Measurements from ENCODE around the gene CYTH1.
A peak's percentile ranks its signal among the peaks of the same experiment; 100 is the strongest.

Gene CYTH1

DNA sequence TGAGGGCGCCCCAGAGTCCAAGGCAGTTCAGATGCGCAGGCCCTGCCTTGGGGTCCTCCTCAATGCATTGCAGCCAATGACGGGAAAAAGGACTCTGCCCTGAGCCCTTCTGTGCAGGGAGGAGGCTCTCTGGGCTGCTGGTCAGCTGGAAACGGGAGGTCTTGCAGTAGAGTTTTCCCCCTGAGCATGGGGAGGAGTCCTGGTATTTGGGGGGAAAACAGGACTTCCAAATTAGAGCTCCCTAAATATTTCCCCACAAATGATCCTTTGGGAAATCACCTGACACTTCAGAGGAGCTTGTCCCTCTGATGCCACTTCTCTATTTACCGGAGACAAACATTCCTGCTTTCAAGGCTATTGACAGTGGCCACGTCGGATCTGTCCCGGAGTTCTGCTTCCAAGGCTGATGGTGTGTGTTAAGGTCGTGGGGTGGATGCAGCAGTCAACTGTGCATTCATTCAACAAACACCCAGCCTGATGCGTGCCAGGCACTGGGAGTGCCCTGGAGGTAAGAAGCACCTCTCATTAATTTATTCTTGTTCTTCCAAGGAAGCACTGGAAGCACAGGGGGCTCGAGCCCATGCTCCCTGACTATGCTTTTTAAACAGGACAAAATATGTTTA lies 131.9 kb downstream of the CYTH1 start:
- in situ Hi-C loops (cut with MboI; ENCODE audit: low pct_unique_long_range_greater_than_20kb, low sequenced_read_pairs): no loop called here
- no peak for DNase-seq

DNA sequence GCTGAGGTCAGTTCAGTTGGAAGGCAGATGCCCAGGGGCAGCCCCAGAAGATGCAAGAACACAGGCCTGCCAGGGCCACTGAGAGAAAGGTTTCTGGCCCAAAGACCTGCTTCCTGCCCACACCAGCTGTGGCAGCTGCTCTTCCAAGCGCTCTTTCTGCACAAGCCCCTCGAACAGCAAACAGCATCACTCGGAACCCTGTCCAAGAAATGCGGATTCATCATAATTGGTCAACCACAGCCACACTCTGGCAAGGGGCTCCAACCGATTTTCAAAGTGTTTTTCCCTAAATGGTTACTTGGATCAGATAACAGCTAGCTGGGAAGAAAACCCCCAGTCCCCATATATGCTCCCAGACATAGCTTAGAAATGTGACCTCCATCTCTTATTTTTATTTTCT lies 133.8 kb downstream of the CYTH1 start:
- DNase-seq: no peak
- in situ Hi-C loops (cut with MboI; ENCODE audit: low pct_unique_long_range_greater_than_20kb, low sequenced_read_pairs): no loop called here

DNA sequence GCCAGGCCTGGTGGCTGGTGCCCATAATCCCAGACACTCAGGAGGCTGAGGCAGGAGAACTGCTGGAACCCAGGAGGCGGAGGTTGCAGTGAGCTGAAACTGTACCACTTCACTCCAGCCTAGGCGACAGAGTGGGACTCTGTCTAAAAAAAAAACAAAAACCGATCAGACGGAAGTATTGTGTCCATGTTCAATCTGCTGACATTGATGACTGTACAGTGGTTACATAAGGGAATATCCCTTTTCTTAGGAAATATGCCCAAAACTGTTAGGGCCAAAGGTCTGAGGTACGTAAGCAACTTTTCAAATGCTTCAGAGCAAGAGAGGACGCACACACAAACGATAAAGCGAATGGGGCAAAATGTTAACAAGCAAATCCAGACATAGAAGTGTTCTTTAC lies 135.0 kb downstream of the CYTH1 start:
- in situ Hi-C loops (cut with MboI; ENCODE audit: low pct_unique_long_range_greater_than_20kb, low sequenced_read_pairs): no loop called here
- no peak for DNase-seq

DNA sequence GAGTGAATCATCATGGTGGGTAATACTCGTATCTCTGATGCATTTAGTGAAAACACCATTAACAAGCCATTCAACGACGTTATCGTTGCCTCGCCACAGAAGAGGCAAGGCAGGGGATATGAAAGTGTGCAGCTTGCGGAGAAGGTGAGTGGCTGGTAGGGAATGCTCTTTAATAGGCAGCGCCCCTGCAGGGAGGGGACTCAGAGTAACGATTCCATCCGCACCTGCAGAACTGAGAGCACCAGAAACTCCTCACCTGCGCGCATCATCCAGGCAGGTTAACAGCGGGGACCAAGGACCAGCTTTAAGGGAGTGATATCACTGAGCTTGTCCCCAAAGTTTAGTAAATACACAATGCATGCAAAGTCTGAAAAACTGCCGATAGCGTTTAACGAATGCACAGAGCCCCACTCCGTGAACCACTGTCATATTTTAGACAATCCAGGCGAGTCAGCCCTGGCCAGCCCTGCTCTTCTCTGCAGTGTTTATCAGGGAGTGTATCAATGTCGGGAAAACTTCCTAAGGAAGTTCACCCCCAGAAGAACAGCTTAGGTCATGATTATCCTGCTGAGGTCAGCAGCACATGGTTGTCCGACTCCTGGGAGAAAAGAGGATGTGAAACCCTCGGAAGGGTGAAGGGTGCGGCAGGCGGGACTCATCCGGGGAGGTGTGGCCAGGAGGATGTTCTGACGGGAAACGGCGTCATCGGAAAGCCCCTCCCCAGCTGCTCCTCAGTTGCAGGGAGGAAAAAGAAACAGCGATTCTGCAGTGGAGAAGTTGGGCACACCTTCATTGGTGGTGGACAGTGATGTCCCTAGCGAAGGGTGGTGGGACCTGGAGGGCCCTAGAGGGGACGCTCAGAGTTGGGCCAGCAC lies 136.4 kb downstream of the CYTH1 start:
- DNase-seq: peak; percentile 86
- in situ Hi-C loops (cut with MboI; ENCODE audit: low pct_unique_long_range_greater_than_20kb, low sequenced_read_pairs): no loop called here

DNA sequence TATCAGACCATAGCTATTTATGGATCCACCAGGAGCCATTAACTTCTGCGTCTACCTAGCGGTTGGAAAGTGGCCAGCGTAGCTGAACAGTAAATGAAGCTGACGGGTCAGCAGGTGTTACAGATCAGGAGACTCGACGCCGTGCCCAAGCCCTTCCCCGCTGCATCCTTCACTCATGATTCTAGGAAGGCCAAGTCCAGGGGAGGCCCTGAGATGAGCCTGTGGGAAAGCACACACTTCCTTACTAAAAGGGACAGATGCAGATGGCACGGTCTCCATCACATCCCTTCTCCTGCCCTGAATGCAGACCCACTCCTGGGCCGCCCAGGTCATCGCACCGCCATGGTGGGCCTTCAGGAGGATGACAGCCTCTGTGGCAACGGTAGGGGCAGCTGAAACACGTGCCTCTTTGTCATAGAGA lies 137.1 kb downstream of the CYTH1 start:
- in situ Hi-C loops (cut with MboI; ENCODE audit: low pct_unique_long_range_greater_than_20kb, low sequenced_read_pairs): no loop called here
- no peak for DNase-seq

DNA sequence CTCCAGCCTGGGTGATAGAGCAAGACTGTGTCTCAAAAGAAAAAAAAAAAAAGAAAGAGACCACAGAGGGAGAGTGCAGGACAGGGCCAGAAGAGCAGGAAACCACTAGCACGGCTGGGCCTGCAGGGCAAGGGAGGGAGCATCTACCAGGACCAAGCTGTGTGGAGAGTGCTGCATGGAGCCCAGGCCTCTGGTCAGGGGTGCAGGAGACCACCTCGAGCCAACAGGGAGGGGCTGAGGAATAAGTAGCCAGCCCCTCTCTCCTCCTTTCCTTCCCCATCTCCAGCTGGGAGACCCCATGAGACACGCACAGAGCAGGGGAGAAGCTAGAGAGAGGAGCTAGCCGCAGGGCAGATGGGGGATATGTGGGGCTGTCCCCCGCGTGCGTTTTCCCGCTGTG lies 137.8 kb downstream of the CYTH1 start:
- DNase-seq: no peak
- in situ Hi-C loops (cut with MboI; ENCODE audit: low pct_unique_long_range_greater_than_20kb, low sequenced_read_pairs): no loop called here

DNA sequence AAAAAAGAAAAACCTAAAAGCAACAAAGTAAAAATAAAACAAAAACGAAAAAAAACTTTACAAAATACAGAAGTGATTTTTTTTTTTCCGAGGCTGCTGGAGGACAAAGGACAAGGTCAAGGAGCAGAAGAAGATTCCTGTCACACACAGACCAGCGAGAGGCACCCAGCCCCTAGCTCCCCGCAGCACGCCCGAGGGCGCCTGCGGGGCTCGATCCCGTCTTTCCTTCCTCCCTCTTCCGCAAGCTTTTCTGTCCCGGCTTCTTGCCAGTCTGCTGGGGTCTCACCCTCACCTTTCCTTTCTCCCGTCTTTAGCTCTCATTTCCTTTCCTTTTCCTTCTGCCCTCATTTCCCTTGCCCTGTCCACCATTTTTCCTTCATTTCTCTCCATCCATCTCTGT lies 138.7 kb downstream of the CYTH1 start:
- DNase-seq: no peak
- in situ Hi-C loops (cut with MboI; ENCODE audit: low pct_unique_long_range_greater_than_20kb, low sequenced_read_pairs): no loop called here

DNA sequence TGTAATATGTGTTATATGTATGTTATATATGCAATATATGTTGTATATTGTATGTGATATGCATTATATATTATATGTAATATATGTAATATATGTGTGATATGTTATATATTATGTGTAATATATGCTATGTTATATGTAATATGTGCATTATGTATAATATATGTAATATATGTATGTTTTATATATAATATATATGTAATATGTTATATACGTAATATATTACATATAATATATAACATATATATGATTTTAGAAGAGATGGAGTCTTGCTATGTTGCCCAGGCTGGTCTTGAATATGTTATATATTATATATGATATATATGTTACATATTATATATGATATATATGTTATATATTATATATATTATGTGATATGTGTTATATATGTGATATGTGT lies 139.4 kb downstream of the CYTH1 start:
- in situ Hi-C loops (cut with MboI; ENCODE audit: low pct_unique_long_range_greater_than_20kb, low sequenced_read_pairs): no loop called here
- no peak for DNase-seq

DNA sequence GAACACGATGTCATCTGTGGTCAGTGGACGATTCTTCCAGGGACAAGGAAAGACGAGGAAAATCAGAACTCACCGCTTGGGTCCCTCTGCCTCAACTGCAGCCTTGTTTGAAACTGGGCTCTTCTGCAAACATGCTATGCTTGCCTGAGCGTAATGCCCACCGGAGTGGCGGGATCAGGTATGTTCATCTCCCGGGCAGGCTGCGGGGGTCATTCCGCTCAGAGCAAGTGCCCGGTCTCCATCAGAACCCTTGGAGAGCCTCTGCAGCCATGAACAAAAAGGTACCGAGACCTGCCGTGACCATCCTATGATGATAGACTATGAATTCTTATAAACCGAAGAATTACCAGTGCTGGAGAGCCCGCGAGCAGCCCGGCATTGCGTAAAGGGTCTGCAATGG lies 140.4 kb downstream of the CYTH1 start:
- DNase-seq: no peak

DNA sequence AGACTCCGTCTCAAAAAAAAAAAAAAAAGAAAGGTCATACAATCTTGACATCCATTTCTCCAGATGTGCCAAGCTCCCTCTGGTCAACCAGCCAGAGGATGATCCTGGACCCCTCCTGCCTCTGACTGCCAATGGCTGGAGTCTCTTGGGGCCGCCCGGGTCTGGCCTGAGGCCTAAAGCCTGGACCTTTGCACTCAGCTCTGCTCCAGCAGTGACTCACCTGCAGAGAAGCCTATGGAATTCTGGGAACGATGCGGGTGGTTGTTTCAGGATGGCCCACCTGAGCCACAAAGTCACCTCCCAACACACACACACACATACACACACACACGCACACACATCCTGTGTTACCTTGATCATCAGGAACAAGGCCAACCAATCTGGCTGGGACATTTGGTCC lies 140.8 kb downstream of the CYTH1 start:
- in situ Hi-C loops (cut with MboI; ENCODE audit: low pct_unique_long_range_greater_than_20kb, low sequenced_read_pairs): no loop called here
- no peak for DNase-seq

More for the DNA sequence above, 140.4 kb downstream of the CYTH1 start:
- in situ Hi-C loops (cut with MboI; ENCODE audit: low pct_unique_long_range_greater_than_20kb, low sequenced_read_pairs): no loop called here

DNA sequence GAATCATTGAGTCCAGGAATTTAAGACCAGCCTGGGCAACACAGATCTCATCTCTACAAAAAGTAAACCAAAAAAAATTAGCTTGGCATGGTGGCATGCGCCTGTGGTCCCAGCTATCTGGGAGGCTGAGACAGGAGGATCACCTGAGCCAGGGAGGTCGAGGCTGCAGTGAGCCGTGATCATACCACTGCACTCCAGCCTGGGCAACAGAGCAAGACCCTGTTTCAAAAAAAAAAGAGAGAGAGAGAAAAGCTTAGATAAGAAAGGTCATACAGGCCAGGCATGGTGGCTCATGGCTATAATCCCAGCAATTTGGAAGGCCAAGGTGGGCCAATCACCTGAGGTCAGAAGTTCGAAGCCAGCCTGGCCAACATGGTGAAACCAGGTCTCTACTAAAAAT lies 141.4 kb downstream of the CYTH1 start:
- in situ Hi-C loops (cut with MboI; ENCODE audit: low pct_unique_long_range_greater_than_20kb, low sequenced_read_pairs): no loop called here
- no peak for DNase-seq

DNA sequence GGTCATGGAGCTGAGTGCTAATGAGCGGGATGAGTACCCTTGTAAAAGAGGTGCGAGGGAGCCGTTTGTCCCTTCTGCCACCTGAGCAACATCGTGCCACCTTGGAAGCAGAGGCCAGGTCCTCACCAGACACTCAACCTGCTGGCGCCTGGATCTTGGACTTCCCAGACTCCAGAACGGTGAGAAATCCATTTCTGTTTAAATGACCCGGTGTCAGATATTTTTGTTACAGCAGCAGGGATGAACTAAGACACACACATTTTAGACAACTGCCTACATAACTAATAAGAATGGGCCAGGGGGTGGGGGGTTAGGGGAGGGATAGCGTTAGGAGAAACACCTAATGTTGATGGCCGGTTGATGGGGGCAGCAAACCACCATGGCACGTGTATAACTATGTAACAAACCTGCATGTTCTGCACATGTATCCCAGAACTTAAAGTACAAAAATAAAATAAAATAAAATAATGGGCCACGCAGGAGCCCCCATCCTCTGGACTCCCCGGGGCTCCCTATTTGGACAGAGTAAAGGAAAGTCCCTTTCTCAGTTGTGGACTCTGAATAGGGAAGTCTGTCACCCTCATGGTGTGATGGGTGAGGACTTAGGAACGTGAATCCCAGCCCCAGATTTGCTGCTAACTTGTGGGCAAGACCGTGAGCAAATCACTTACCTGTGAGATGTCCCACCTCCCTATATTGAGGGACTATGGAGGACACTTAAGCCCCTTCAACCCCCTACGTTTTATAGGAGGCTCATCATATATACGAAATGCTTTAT lies 144.2 kb downstream of the CYTH1 start:
- no peak for DNase-seq

DNA sequence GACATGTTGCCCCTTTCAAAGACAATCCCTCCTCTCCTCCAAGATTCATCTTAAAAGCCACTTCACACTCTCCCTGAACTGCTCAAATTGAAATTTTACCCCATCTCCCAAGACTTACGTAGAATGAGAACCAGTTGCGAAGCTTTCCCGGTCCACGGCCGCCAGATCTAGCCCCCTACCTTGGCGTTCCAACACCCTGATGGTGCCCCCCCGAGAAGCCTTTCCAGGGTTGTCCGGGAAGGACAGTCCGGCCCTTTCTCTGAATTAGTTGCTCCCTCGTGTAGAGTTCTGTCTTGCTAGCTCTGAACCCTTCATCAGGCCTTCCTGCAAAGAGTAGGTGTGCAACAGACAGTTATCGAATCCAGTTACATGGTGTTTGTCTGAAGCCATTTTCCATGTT lies 144.9 kb downstream of the CYTH1 start:
- in situ Hi-C loops (cut with MboI; ENCODE audit: low pct_unique_long_range_greater_than_20kb, low sequenced_read_pairs): no loop called here

More for the DNA sequence above, 144.2 kb downstream of the CYTH1 start:
- in situ Hi-C loops (cut with MboI; ENCODE audit: low pct_unique_long_range_greater_than_20kb, low sequenced_read_pairs): no loop called here

DNA sequence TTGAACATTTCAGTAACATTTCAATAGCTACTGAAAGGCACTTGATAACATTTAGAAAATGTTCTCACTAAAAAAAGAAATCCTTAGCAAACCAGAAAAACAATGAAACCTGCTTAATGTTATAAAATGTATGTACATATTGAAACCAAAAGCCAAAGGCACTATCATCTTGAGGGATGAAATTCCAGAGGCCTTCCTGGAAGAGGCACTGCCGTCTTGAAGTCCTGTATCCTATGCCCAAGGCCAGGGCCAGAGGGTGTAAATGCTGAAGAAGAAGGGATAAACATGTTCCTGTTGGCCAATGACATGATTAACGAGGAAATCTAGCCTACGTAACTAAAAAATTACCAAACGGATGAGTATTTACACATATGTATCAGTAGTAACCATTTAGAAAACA lies 147.9 kb downstream of the CYTH1 start:
- in situ Hi-C loops (cut with MboI; ENCODE audit: low pct_unique_long_range_greater_than_20kb, low sequenced_read_pairs): no loop called here
- DNase-seq: no peak

More for the DNA sequence above, 144.9 kb downstream of the CYTH1 start:
- no peak for DNase-seq

DNA sequence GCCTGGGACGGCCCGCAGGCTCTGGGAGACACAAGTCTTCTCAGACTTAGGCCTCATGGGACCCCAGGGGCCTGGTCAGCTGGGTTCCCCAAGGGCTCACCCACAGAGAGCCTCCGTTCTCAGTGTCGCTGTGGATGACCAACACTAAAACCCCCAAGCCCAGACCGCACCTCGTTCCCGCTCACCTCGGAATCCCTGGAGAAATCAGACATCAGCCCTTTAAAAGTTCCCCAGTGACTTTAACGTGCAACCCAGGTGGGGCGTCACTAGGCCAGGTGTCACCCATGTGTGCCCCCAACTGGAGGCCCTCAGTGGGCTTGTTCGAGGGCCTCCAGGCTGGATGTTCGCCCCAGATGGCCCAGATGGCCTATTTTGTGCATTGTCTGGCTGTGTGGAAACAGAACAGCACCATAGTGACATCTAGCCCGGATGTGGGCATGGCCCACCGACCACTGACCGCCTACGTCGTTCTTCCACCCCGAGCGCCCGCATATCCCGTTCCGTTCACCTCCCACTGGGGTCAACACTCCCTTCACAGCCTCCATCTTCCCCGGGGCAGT lies 152.6 kb downstream of the CYTH1 start:
- DNase-seq: no peak
- in situ Hi-C loops (cut with MboI; ENCODE audit: low pct_unique_long_range_greater_than_20kb, low sequenced_read_pairs): no loop called here

DNA sequence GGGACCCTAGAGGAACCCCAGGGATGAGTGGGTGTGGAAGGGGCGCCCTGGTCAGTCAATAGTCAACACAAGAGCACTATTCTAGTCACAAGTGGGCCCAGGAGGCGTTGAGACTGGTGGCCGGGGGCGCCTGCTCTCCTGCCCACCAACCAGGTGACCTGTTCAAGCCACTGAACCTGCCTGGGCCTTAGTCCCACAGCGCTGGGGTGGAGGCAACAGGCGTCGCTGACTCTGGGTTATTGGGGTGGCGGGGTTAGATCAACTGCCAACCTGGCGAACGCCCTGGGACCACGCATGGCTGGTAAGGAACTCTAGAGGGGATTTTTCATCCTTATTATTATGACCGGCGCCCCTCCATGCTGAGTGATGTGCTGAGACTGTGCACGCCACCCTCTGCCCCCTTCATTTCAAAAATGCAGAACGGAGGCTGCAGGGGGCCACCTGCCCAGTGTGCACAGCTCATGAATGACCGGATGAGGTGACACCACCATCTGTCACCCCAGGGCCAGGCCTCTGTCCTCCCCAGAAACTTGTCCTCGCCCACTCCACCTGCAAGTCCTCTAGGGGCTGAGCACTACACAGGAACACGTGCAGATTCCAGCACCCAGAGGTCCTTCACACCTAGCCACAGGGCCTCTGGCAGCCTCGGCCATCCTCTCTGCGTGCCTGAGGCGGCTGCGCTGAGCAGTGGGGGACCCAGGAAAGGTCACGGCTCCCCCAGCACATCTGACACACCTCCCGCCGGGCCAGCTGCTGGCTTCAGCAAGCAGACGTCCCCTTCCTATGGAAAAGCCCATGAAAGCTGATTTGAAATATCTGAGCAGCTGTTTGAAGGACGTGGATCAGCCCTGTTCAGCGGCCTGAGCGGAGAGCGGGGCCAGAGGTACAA lies 153.3 kb downstream of the CYTH1 start:
- no peak for DNase-seq
- in situ Hi-C loops (cut with MboI; ENCODE audit: low pct_unique_long_range_greater_than_20kb, low sequenced_read_pairs): no loop called here

DNA sequence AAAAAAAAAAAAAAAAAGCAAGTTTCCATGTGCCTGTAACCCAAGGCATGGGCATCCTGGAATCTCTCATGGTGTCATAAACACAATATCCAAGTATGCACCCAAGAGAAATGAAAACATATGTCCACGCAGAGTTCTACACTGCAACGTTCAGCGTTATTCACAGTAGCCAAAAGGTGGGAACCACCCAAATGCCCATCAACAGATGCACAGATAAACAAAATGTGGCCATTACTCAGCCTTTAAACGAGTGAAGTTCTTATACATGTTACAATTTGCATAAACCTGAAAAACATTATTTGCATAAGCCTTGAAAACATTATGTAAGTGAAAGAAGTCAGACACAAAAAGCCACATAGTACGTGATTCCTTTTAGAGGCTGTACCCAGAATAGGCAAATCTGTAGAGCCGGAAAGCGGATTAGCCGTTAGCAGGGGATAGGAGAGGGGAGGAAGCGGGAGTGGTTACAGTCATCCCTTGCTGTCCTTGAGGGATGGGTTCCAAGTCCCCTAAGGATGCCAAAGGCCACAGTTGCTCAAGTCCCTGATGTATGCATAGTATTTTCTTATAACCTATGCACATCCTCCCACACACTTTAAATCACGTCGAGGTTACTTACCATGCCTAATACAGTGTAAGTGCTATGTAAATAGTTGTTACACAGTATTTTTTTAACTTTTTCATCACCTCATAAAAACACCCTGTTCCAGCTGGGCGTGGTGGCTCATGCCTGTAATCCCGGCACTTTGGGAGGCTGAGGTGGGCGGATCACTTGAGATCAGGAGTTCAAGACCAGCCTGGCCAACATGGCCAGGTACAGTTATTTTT lies 157.5 kb downstream of the CYTH1 start:
- in situ Hi-C loops (cut with MboI; ENCODE audit: low pct_unique_long_range_greater_than_20kb, low sequenced_read_pairs): no loop called here
- no peak for DNase-seq

Measured in KBM-7 (cell line).